IMR-90 (cell line): ENCODE measurements around the gene COL24A1. TPM values are rescaled to one million over a fixed set of nuclear protein-coding genes. Genes with fewer than 3 reads are reported as not detected.
A peak's percentile ranks its signal among the peaks of the same experiment; 100 is the strongest.

Source experiments
- ATAC-seq: fragments of 200-7000 bp; cut with Tn5 transposase; 2 replicates; pipeline ENCODE4 v1.9.1; 2020; ENCODE audit warnings: low read depth, mild to moderate bottlenecking, moderate library complexity
- BruUV-seq: library from RNA; stranded (reverse); fragments of 400-500 nt; replicated peaks from 2 replicates; lab custom pipeline; 2021; lab: Mats Ljungman, UMichigan
- CTCF ChIA-PET: fragments of 300-600 bp; formaldehyde crosslinking; extraction: SDS; loops from one replicate; lab custom pipeline; 2021; ENCODE audit warnings: antibody characterized with exemption; lab: Yijun Ruan, JAX
- POLR2A ChIA-PET: fragments of 300-600 bp; sonication (Branson Sonifier 250); formaldehyde crosslinking; loops from one replicate; lab custom pipeline; 2022; ENCODE audit warnings: antibody characterized with exemption; ENCODE audit not compliant: unreplicated experiment; lab: Charles Lee
- DNase-seq: peaks from one replicate; pipeline ENCODE4 v3.0.0; 2013
- H2AFZ ChIP-seq: replicated peaks from 2 replicates; pipeline ENCODE3; 2013; ENCODE audit warnings: low read length, mild to moderate bottlenecking; ENCODE audit not compliant: poor library complexity
- H2AK5ac ChIP-seq: 2 replicates; pipeline ENCODE4 v1.6.1; 2013; ENCODE audit warnings: low read depth, low read length, inconsistent platforms
- H2AK9ac ChIP-seq: replicated peaks from 2 replicates; pipeline ENCODE3; 2013; ENCODE audit warnings: mild to moderate bottlenecking, low read depth, low read length, moderate library complexity; ENCODE audit not compliant: poor library complexity
- H2BK120ac ChIP-seq: 2 replicates; pipeline ENCODE4 v1.6.1; 2013; ENCODE audit warnings: low read depth, low read length, inconsistent platforms
- H2BK15ac ChIP-seq: 3 replicates; pipeline ENCODE4 v1.6.1; 2013; ENCODE audit warnings: low read depth, low read length, inconsistent platforms
- H2BK20ac ChIP-seq: 2 replicates; pipeline ENCODE4 v1.6.1; 2013; ENCODE audit warnings: low read depth, mild to moderate bottlenecking, inconsistent platforms, low read length, moderate library complexity
- H2BK5ac ChIP-seq: 2 replicates; pipeline ENCODE4 v1.6.1; 2013; ENCODE audit warnings: mild to moderate bottlenecking, low read depth, low read length, inconsistent platforms; ENCODE audit not compliant: poor library complexity, severe bottlenecking
- H3K14ac ChIP-seq: replicated peaks from 2 replicates; pipeline ENCODE4 v1.6.1; 2013; ENCODE audit warnings: low read depth, low read length, inconsistent platforms
- H3K18ac ChIP-seq: 2 replicates; pipeline ENCODE4 v1.6.1; 2013; ENCODE audit warnings: low read depth, low read length, control low read depth
- H3K23ac ChIP-seq: 2 replicates; pipeline ENCODE4 v1.6.1; 2013; ENCODE audit warnings: low read depth, low read length, inconsistent platforms
- H3K27ac ChIP-seq: 2 replicates; pipeline ENCODE4 v1.5.1; 2013; ENCODE audit warnings: mild to moderate bottlenecking, control low read depth, low read length; ENCODE audit not compliant: insufficient read depth
- H3K27me3 ChIP-seq: 2 replicates; pipeline ENCODE4 v1.6.1; 2013; ENCODE audit warnings: low read length; ENCODE audit not compliant: control insufficient read depth, insufficient read depth
- H3K36me3 ChIP-seq: 2 replicates; pipeline ENCODE4 v1.6.1; 2013; ENCODE audit warnings: low read length, mixed read lengths; ENCODE audit not compliant: control insufficient read depth, insufficient read depth
- H3K4ac ChIP-seq: 2 replicates; pipeline ENCODE4 v1.6.1; 2013; ENCODE audit warnings: low read depth, low read length, inconsistent platforms
- H3K4me1 ChIP-seq: 2 replicates; pipeline ENCODE4 v1.6.1; 2013; ENCODE audit warnings: low read length, mixed read lengths; ENCODE audit not compliant: control insufficient read depth, insufficient read depth
- H3K4me2 ChIP-seq: 2 replicates; pipeline ENCODE4 v1.6.1; 2013; ENCODE audit warnings: low read depth, mild to moderate bottlenecking, control low read depth, low read length, moderate library complexity
- H3K4me3 ChIP-seq: 2 replicates; pipeline ENCODE4 v1.5.1; 2013; ENCODE audit warnings: low read depth, mild to moderate bottlenecking, control low read depth, low read length, moderate library complexity; ENCODE audit not compliant: insufficient read depth
- H3K56ac ChIP-seq: 2 replicates; pipeline ENCODE4 v1.6.1; 2013; ENCODE audit warnings: low read length, inconsistent platforms; ENCODE audit not compliant: insufficient read depth; ENCODE audit errors: extremely low read depth
- H3K79me1 ChIP-seq, 2 experiments: 2 replicates each; pipeline ENCODE4 v1.6.1; 2013; ENCODE audit warnings: low read length in 2 of 2, inconsistent platforms in 1 of 2, low read depth in 1 of 2
- H3K9ac ChIP-seq: 2 replicates; pipeline ENCODE4 v1.6.1; 2013; ENCODE audit warnings: low read depth, low read length, control low read depth
- H3K9me1 ChIP-seq: 2 replicates; pipeline ENCODE4 v1.6.1; 2013; ENCODE audit warnings: low read length, inconsistent platforms; ENCODE audit not compliant: insufficient read depth
- H3K9me3 ChIP-seq: 2 replicates; pipeline ENCODE4 v1.6.1; 2013; ENCODE audit warnings: low read length; ENCODE audit not compliant: control insufficient read depth, insufficient read depth
- H4K20me1 ChIP-seq: 2 replicates; pipeline ENCODE4 v1.6.1; 2013; ENCODE audit warnings: low read length, inconsistent platforms; ENCODE audit not compliant: insufficient read depth
- H4K5ac ChIP-seq: 2 replicates; pipeline ENCODE4 v1.6.1; 2013; ENCODE audit warnings: mild to moderate bottlenecking, low read depth, low read length, control low read depth
- H4K8ac ChIP-seq, 2 experiments: 2 replicates each; pipeline ENCODE4 v1.6.1; 2013; ENCODE audit warnings: low read depth in 2 of 2, low read length in 2 of 2, control low read depth in 1 of 2, inconsistent platforms in 1 of 2
- H4K91ac ChIP-seq: 2 replicates; pipeline ENCODE4 v1.6.1; 2013; ENCODE audit warnings: low read depth, low read length, inconsistent platforms; ENCODE audit not compliant: insufficient read depth
- BHLHE40 ChIP-seq: fragments of 150-350 bp; IDR thresholded peaks from 2 replicates; pipeline ENCODE4 v1.6.1; 2016; ENCODE audit warnings: mild to moderate bottlenecking, low read depth, low read length
- MAFK ChIP-seq: IDR thresholded peaks from 2 replicates; pipeline ENCODE4 v1.6.1; 2012; ENCODE audit warnings: low read depth, low read length, improper control_type of control experiment
- MAZ ChIP-seq: IDR thresholded peaks from 2 replicates; pipeline ENCODE4 v1.6.1; 2012; ENCODE audit warnings: low read depth, mild to moderate bottlenecking, low read length, improper control_type of control experiment, moderate library complexity, borderline replicate concordance
- RAD21 ChIP-seq: IDR thresholded peaks from 2 replicates; pipeline ENCODE4 v1.6.1; 2012; ENCODE audit warnings: low read length, improper control_type of control experiment
- RCOR1 ChIP-seq: IDR thresholded peaks from 2 replicates; pipeline ENCODE4 v1.6.1; 2012; ENCODE audit warnings: mild to moderate bottlenecking, low read length, improper control_type of control experiment; ENCODE audit not compliant: insufficient replicate concordance
- SMC3 ChIP-seq: fragments of 150-350 bp; IDR thresholded peaks from 2 replicates; pipeline ENCODE4 v1.6.1; 2016; ENCODE audit warnings: low read depth, mild to moderate bottlenecking, antibody characterized with exemption, low read length, moderate library complexity
- WGBS, 2 experiments: methylation state at CpG; one replicate each; pipeline versions ENCODE4 v1.1.5 to v1.1.7; 2013; ENCODE audit warnings: missing lambda C conversion rate in 2 of 2; ENCODE audit not compliant: insufficient read length in 1 of 2; ENCODE audit errors: extremely low coverage in 2 of 2; 5-methylcytosine and 5-hydroxymethylcytosine counted together
- dilution Hi-C: fragments of 300-500 bp; cut with HindIII; formaldehyde crosslinking; loops from one replicate; pipeline ENCODE4 v1.14.3; 2018; ENCODE audit warnings: low sequenced_read_pairs; ENCODE audit not compliant: unreplicated experiment
- in situ Hi-C: fragments of 300-500 bp; cut with MboI; formaldehyde crosslinking; loops from 3 replicates; pipeline ENCODE4 v1.14.3; 2019; ENCODE audit warnings: low sequenced_read_pairs, inconsistent platforms, mixed read lengths
- intact Hi-C: fragments of 100-400 bp; cut with micrococcal nuclease; formaldehyde crosslinking; loops from 2 replicates; pipeline ENCODE4 v1.10.0; 2022
- polyA plus RNA-seq, 3 experiments: library from polyadenylated mRNA; depleted of rRNA; stranded (reverse); fragments of >200 nt; gene quantifications; 2 replicates each; pipeline ENCODE4 v1.2.3, GENCODE V29; 2012; ENCODE audit warnings: low replicate concordance in 1 of 3
- total RNA-seq: library from RNA; depleted of rRNA; stranded (reverse); fragments of >200 nt; gene quantifications from 2 replicates; pipeline ENCODE4 v1.2.3, GENCODE V29; 2012
- TF ChIP-seq, protein P1 (sequence below): fragments of 150-350 bp; IDR thresholded peaks from 2 replicates; pipeline ENCODE4 v1.6.1; 2017; ENCODE audit warnings: mild to moderate bottlenecking, antibody characterized with exemption, low read length, low read depth

Gene COL24A1
- total and polyA plus RNA-seq, 2 of the 4 experiments (the other 2 are of a cell fraction), result 1.4 to 2.2 TPM

DNA sequence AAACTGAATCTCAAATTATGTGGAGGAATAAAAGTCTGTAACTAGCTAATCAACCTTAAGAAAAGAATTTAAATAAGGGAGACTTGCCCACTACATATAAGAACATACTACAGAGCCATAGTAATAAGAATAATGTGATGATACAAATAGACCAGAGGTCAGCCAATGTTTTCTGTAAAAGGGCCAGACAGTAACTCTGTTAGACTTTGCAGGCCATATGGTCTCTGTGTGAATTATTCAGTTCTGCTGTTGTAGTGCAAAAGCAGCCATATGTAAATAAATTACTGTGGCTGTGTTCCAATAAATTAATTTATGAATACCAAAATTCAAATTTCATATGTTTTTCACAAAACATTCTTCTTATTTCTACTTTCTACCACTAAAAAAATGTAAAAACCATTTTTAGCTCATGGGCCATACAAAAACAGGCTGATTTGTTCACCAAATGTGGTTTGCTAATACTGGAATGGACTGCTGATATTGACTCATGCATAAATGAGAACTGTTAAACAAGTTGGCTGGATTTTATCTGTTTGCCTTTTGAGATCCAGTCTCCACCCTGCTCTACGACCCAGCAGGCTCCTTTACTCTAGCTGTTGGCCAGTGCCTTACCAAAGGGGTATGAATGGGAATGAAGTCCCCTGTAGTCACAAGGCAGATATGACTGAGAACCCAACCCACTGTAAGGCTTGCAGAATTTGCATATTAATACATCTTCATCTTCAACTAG is 350.2 kb downstream of the COL24A1 start:
- WGBS, 2 experiments, result no CpG with 5 or more reads among the region's 1 CpG
- BruUV-seq, result no TSS peak

More for the DNA sequence above, 350.2 kb downstream of the COL24A1 start:
- Histone ChIP-seq H3K14ac (no peak overlapping the region), H3K18ac (no peak overlapping the region), H3K4me3 (no peak overlapping the region), H3K4me1 (no peaks in the 10 kb centered on the region), H3K9me3 (peaks cover 4% of the 10 kb centered on the region), H2AK9ac (no peak overlapping the region), H3K27ac (no peak overlapping the region), H2BK5ac (no peak overlapping the region), H2AFZ (no peak overlapping the region), H4K20me1 (no peaks in the 10 kb centered on the region), H3K4me2 (no peak overlapping the region), H3K4ac (no peak overlapping the region), H4K5ac (no peak overlapping the region), H2BK120ac (no peak overlapping the region), H3K9ac (no peak overlapping the region), H3K79me1 (no peaks in the 10 kb centered on the region), H3K27me3 (no peaks in the 10 kb centered on the region), H2BK15ac (no peak overlapping the region), H4K8ac (no peak overlapping the region), H2BK20ac (no peak overlapping the region), H3K9me1 (no peaks in the 10 kb centered on the region), H3K23ac (no peak overlapping the region), H3K36me3 (no peaks in the 10 kb centered on the region), H2AK5ac (no peak overlapping the region), H3K56ac (no peak overlapping the region), H4K91ac (no peak overlapping the region)
- ChIA-PET CTCF (no interaction called here), POLR2A (no interaction called here)
- intact Hi-C loops (no loop called here), in situ Hi-C loops (no loop called here), dilution Hi-C loops (no loop called here)
- ATAC-seq (no peak), DNase-seq (peak; percentile 10)
- TF ChIP-seq BHLHE40, result no peak
- no peak for TF ChIP-seq MAZ
- TF ChIP-seq RCOR1, result no peak
- TF ChIP-seq MAFK, result no peak
- TF ChIP-seq RAD21, result no peak
- TF ChIP-seq SMC3, result no peak
- TF ChIP-seq, protein P1, sequence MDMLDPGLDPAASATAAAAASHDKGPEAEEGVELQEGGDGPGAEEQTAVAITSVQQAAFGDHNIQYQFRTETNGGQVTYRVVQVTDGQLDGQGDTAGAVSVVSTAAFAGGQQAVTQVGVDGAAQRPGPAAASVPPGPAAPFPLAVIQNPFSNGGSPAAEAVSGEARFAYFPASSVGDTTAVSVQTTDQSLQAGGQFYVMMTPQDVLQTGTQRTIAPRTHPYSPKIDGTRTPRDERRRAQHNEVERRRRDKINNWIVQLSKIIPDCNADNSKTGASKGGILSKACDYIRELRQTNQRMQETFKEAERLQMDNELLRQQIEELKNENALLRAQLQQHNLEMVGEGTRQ, result no peak
